Raji (cell line): Measurements from ENCODE around the gene OR10C1.

Experiments
- POLR2A ChIP-seq: IDR thresholded peaks from 2 replicates; pipeline ENCODE4 v1.6.1; 2011; ENCODE audit warnings: low read depth, low read length, control low read depth; ENCODE audit not compliant: insufficient read depth

Gene OR10C1

DNA sequence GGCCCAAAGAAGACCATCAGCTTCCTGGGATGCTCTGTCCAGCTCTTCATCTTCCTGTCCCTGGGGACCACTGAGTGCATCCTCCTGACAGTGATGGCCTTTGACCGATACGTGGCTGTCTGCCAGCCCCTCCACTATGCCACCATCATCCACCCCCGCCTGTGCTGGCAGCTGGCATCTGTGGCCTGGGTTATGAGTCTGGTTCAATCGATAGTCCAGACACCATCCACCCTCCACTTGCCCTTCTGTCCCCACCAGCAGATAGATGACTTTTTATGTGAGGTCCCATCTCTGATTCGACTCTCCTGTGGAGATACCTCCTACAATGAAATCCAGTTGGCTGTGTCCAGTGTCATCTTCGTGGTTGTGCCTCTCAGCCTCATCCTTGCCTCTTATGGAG is 22.9 kb downstream of the OR10C1 start:
- TF ChIP-seq POLR2A = no peak

DNA sequence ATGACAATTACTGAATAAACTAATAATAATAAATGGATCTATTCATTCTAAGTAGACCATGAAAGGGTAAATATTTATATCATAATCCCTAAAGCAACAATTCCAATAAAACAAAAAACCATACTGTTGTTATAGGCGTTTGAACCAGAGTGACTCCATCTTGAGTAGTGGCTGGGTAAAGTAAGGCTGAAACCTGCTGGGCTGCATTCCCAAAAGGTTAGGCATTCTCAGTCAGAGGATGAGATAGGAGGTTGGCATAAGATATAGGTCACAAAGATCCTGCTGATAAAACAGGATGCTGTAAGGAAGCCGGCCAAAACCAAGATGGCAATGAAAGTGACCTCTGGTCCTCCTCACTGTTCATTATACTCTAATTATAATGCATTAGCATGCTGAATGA is 26.2 kb downstream of the OR10C1 start:
- no peak for TF ChIP-seq POLR2A

DNA sequence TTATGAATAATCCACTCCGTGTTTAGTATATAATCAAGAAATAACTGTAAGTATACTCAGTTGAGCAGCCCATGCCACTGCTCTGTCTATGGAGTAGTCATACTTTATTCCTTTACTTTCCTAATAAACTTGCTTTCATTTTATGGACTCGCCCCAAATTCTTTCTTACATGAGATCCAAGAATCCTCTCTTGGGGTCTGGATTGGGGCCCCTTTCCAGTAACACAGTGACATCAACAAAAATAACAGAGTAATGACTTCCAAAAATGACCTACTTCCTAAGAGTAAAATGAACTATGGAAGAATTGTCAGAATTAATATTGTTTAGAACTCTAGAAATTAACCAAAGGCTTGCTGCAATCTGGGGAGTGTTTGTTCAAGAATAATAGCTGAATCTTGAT is 26.7 kb downstream of the OR10C1 start:
- no peak for TF ChIP-seq POLR2A

DNA sequence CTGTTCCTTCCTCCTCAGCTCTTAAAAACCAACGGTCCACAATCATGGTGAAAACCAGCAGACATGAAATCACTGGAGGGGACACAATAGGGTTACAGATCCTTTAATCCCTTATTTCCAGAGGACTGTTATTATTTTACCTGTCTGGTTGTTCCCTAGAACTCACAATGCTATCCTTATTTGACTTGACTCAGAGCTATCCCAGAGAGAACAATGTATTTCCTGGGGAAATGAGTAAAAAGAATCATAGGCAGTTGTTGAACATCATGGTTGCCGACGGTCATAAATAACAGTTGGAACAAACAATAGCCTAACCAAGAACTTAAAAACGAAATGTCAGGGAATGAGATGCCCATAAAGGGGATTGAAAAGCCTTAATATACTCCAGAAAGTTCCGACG is 27.1 kb downstream of the OR10C1 start:
- TF ChIP-seq POLR2A = no peak

DNA sequence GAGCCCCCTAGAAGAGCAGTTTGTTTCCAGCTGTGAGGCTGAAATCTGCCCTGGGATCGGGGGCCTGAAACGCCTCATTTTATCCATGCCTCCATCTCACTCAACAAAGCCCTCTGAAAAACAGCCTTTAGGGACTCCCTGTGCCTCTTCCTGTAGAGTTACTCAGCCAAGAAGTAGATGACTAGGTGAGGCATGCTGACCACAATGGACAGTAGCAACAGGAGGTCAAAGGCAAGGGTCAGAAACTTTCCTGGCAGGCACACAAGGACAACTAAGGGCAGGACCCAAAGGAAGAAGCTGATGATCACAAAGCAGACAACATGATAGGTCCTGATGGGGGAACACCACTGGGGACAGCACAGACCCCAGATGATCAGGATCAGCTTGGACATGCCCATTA is 35.9 kb downstream of the OR10C1 start:
- TF ChIP-seq POLR2A = no peak

DNA sequence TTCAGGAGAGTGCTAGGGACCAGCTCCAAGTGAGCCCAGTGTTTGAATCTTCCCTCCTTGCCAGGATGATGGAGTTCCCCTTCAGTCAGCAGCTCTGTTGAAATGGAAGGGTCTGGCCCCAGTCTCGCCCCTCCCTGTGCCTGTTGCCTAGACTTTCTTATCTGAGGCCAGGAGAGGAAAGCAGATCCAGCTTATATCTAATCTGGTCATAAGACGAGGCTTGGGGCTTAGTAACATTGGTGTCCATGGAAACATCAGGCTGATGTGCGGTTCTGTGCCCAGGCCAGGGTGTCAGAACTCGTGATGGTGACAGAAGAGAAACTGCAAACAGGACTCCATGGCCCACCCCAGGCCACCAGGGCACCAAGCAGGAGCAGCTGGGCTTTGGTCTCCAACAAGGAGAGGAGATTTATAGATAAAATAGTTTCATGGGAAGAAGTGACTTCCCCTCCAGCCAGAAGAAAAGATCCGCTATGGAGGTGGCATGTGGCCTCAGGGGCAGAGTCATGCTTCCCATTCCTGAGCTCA is 38.9 kb downstream of the OR10C1 start:
- no peak for TF ChIP-seq POLR2A

GRCh38 chr6:29478740-29479139 is 39.6 kb downstream of the OR10C1 start:
- TF ChIP-seq POLR2A = no peak

- no peak for TF ChIP-seq POLR2A
These were observed 40.5 kb downstream of the OR10C1 start for GRCh38 chr6:29479560-29479959.

DNA sequence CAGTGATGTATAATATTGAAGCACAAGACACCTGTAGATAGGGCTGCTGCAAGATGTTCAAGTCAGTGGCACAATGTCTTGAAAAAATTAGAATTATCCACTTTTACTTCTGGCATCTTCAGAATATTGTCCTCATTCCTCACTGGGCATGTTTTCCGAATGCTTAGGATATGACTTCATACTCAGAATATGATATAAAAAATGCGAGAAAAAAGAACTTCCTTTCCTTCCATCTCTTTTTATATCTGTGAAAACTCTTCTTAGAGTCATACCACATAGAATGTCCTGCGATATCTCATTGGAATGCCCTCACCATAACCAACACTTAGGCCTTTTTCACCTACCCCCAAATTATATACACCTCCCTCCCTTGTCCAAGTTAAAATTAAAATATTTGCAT is 44.1 kb downstream of the OR10C1 start:
- no peak for TF ChIP-seq POLR2A

DNA sequence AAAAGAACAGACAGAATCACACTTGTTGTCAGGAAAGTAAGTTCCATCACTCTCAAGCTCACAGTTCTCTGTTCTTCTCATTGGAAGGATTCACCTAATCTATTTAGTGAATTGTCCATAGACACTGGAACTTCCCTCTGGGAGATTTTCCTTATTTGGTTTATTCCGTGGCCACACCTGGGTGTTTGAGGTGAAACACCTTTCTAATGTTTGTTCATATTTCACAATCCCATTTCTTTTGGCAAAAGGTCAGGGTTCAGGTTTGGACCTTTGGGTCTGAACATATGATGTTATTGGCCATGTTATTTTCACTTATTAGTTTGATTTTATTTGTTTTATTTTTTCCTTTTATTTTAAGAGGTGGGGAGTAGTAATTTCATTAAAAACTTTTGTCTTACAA is 44.6 kb downstream of the OR10C1 start:
- TF ChIP-seq POLR2A = no peak

DNA sequence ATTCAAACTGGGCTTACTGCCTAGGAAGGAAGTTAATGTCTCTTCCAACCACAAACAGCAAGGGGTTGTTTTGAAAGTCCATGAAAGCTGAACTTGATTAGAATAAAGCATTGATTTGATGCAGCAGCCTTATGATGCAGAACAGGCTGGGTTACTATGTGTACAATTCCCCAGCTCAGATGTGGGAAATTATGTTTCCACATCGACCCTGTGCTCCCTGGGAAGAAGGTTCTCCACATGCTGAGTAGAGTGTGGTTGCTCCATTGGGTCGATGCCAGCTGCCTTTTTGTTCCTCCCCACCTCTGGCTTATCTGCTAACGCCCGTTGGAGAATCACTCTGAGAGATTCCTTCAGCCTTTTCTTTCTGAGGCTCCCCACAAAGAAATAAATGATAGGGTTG is 47.5 kb downstream of the OR10C1 start:
- TF ChIP-seq POLR2A = no peak

- no peak for TF ChIP-seq POLR2A
These were observed 48.0 kb downstream of the OR10C1 start for GRCh38 chr6:29487131-29487530.

- no peak for TF ChIP-seq POLR2A
These were observed 48.6 kb downstream of the OR10C1 start, which contains the start of gene MAS1L for GRCh38 chr6:29487660-29488059. TSS of gene MAS1L (minus strand) at chr6:29487956. CDS start at chr6:29487902, 54 bp downstream.

DNA sequence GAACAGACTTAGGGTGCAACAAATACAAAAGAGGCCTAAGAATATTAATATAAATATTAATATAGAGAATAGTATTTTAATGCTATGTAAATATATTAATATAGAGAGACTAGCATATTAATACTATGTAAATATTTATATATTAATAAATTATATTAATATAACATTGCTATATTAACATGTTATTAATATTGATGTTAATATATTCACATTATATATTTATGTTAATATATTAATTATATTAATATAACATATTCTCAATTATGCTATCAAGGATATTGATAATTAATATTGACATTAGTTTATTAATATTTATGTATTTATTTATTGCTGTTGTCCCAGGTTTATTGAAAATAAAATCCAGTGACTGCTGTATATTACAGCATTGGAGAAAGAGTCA is 49.8 kb downstream of the OR10C1 start:
- TF ChIP-seq POLR2A = no peak

DNA sequence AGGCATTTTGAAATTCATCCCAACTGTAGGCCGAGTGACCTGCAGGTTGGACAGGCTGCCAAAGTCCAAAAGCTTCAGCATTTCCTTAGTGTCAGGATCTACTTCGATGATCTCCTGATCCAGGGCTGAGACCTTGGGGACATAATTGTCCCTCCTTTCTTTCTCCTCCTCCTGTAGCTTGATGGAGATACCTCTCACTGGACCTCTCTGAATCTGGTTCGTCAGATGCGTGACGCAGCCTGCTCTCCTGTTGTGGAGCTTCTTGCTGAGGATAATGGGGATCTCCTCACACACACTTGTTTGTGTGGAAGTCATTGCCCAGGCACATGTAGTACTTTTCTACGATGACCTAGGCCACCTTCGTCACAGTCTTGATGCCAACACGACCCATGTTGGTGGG is 50.2 kb downstream of the OR10C1 start:
- no peak for TF ChIP-seq POLR2A

DNA sequence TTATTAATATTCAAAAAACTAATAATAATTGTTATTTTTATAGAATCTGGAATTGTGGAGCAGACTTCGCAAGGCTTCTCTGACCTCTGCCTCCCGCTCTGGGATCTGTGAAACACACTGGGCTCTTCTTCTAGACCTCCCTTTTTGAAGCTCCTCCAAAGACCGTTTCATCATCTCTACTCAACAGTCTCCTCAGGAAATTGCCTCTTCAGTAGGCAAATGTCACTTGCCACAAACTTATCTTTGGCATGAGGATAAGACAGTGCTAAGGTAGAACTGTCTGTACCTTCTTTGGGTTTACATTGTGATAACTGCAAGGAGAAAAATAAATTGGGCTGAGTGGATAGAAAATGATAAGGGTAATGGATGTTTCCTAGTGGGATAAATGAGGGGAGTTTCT is 50.9 kb downstream of the OR10C1 start:
- no peak for TF ChIP-seq POLR2A

- no peak for TF ChIP-seq POLR2A
These were observed 51.4 kb downstream of the OR10C1 start for GRCh38 chr6:29490552-29490951.
